HG03457 (cell line): ENCODE measurements around the gene TMPRSS2.
"Not testable (repeated sequence)": the region's sequence is repeated elsewhere in the genome, so short reads cannot be mapped to it uniquely, and the experiment has no call there.

Experiments used
- ATAC-seq: cut with Tn5 transposase; IDR thresholded peaks from one replicate; pipeline ENCODE4 v1.9.1; 2021; ENCODE audit warnings: moderate number of reproducible peaks; ENCODE audit not compliant: unreplicated experiment

TMPRSS2 gene

DNA sequence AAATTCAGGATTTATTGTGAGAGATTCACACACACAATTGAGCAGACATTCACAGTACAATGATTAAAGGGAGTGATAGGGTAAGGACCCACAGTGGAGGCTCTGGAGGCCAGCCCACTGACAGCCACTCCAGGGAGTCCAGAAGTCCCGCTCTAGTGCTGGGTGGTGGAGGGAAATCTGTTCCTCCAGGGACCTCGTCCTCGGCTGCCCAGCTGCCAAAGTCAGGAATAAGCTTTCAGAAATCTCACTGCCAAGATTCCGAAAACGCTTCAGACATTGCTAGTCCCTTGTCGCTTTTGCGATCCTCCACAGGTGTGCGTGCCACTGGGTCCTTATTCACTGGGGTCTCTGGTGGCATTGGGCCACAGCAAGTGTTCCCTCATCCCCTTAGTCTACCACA, 79.6 kb downstream of the TMPRSS2 start:
- no peak for ATAC-seq

DNA sequence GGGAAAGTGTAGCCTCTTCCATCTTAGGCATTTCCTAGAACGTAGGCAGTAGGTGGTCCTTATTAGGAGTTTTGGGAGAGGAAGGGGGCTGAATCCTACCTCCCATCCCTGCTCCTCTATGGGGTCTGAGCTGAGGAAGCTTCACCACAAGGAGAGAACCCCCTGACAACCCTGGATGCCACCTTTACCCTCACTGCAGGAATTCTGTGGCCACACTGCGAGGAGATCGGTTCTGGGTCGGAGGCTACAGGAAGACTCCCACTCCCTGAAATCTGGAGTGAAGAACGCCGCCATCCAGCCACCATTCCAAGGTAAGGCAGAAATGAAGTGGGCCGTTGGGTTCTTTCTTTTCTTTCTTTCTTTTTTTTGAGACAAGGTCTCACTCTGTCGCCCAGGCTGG, 80.4 kb downstream of the TMPRSS2 start:
- ATAC-seq, result no peak

GRCh38 chr21:41426676-41427404, 81.1 kb downstream of the TMPRSS2 start:
- no peak for ATAC-seq

DNA sequence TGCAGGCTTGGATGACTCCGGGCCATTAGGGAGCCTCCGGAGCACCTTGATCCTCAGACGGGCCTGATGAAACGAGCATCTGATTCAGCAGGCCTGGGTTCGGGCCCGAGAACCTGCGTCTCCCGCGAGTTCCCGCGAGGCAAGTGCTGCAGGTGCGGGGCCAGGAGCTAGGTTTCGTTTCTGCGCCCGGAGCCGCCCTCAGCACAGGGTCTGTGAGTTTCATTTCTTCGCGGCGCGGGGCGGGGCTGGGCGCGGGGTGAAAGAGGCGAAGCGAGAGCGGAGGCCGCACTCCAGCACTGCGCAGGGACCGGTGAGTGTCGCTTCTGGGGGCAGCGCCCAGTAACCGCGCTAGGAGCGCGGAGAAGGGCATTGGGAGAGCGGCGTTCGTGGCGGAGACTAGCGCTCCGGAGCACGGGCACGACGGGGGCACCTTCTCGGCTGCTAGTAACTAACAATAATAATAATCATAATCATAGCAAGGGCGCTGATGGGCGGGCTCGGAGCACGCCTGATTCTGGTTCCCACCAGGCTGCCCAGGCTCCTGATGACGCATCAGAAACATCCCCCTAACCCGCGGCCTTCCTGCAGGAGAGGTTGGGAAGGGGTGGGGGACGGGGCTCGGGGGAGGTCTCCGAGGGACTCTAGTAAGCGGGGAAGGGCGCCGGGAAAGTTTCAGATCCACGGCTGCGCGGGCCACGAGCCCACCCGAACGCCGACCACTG, 81.8 kb downstream of the TMPRSS2 start, which contains the start of gene MX1:
Gene MX1, plus strand, starts transcription at position 286 of the 722 bp plus-strand sequence. CDS start 5,832 bp downstream, outside the sequence.
- ATAC-seq, result peak; percentile 70

DNA sequence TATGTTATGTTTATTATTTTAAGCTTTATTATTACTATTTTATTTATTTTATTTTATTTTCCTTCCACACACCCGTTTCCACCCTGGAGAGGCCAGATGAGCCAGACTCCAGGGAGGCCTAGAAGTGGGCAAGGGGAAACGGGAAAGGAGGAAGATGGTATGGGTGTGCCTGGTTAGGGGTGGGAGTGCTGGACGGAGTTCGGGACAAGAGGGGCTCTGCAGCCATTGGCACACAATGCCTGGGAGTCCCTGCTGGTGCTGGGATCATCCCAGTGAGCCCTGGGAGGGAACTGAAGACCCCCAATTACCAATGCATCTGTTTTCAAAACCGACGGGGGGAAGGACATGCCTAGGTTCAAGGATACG, 82.4 kb downstream of the TMPRSS2 start:
- ATAC-seq, result no peak

DNA sequence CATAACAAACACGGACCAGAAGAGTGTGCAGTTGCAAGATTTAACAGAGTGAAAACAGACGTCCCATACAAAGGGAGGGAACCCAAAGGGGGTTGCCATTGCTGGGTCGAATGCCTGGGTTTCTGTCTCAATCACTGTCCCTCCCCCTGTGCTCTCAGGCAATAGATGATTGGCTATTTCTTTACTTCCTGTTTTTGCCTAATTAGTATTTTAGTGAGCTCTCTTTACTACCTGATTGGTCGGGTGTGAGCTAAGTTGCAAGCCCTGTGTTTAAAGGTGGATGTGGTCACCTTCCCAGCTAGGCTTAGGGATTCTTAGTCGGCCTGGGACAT, 84.7 kb downstream of the TMPRSS2 start:
- ATAC-seq, result not testable (repeated sequence)

DNA sequence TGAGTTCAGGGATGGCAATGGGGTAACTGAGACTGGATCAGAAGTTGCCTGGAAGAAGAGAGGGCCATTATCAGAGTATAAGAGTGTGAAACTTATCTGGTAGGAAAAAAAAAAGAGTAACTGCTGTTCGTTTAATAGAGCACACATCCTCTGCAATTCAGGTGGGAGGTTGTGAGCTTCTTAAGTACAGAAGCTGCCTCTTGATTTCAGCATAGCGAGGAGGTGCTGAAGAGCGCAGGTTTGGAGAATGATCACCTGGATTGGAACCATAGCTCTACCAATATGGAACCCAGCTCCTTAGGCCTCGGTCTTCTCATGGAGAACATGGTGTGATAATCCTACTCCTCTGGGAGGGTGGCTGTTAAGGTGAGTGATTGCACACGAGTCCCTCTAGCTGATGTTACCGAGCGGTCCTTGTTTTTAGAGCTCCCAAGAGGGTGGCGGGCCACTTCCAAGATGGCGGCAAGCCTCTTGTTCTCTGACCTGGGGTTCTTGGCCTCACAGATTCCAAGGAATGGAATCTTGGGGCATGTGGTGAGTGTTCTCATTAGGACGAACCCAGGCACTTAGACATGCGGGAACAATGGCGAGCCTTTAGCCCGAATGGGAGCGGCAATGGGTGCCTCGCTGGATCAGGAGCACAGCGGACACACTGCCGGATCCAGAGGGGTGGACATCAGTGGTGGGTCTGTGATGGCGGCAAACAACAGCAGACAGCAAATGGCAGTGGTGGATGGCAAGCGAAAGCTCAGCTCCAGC, 85.2 kb downstream of the TMPRSS2 start:
- ATAC-seq, result no peak

- not testable (repeated sequence) for ATAC-seq
Observed at GRCh38 chr21:41420998-41421397, 87.0 kb downstream of the TMPRSS2 start.

- ATAC-seq, result no peak
Observed at GRCh38 chr21:41419921-41420862, 87.8 kb downstream of the TMPRSS2 start.

DNA sequence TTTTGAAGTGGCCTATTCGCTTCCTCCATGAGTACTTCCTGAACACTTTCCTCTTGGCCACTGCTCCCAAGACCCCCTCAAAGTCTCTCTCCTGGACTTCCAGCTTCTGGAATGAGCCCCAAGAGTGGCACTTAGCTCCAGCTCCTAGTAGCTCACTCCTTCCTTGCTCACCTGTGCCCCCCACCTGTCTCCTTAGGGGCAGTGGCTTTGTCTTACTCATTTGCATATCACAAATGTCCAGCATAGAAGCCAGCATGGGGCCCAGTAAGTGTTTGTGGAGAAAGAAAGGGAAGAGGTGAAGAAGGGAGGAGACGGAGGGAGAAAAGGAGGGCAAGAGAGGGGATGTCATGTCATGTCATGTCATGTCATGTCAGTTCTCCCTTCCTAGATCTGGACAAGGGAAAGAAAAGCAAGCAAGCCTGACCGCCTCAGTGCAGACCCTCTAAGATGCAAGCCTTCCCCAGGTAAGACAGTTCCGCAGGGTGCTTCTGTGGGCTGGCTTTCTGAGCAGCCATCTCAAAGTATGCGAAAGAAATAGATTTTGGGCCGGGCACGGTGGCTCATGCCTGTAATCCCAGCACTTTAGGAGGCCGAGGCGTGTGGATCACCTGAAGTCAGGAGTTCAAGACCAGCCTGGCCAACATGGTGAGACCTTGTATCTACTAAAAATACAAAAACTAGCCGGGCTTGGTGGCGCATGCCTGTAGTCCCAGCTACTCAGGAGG, 88.8 kb downstream of the TMPRSS2 start:
- ATAC-seq, result no peak

GRCh38 chr21:41418393-41418792, 89.6 kb downstream of the TMPRSS2 start:
- ATAC-seq, result no peak

DNA sequence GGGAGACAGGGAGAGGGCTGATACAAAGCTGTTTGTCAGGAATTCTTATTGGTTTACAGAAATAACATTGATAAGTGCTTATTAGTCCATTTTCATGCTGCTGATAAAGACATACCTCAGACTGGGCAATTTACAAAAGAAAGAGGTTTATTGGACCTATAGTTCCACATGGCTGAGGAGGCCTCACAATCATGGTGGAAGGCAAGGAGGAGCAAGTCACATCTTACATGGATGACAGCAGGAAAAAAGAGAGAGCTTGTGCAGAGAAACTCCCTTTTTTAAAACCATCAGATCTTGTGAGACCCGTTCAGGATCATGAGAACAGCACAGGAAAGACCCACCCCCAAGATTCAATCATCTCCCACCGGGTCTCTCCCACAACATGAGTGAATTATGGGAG, 90.5 kb downstream of the TMPRSS2 start:
- not testable (repeated sequence) for ATAC-seq
